Esophagus muscularis mucosa (tissue), 4 donors: ENCODE results near the gene TRIM36. TPM values are rescaled to one million over a fixed set of nuclear protein-coding genes. Genes with fewer than 3 reads are reported as not detected.

Source experiments
- DNase-seq: peaks from one replicate; pipeline ENCODE4 v3.0.0-alpha.2; 2017; ENCODE audit errors: extremely low spot score
- H3K27ac ChIP-seq, 4 donors: fragments of 200-600 bp; sonication (generic); replicated peaks in 1 of 4; 1 replicate in 3 of 4; 2 replicates in 1 of 4; pipeline ENCODE4 v1.5.1; 2016 to 2019; ENCODE audit warnings: mild to moderate bottlenecking in 1 of 4
- H3K27me3 ChIP-seq, 4 donors: fragments of 200-600 bp; sonication (generic); one replicate each; pipeline versions ENCODE4 v1.5.1 to v1.6.0; 2016 to 2019
- H3K36me3 ChIP-seq, 4 donors: fragments of 200-600 bp; sonication (generic); one replicate each; pipeline ENCODE4 v1.5.1; 2016 to 2019
- H3K4me1 ChIP-seq, 4 donors: fragments of 200-600 bp; sonication (generic); one replicate each; pipeline ENCODE4 v1.5.1; 2016 to 2019
- H3K4me3 ChIP-seq, 4 donors: fragments of 200-600 bp; sonication (generic); 1 replicate in 2 of 4; 2 replicates in 2 of 4; pipeline ENCODE4 v1.5.1; 2016 to 2019; ENCODE audit warnings: mild to moderate bottlenecking in 4 of 4, moderate library complexity in 1 of 4
- H3K9me3 ChIP-seq, 4 donors: fragments of 200-600 bp; sonication (generic); 1 replicate in 3 of 4; 2 replicates in 1 of 4; pipeline ENCODE4 v1.5.1; 2016 to 2019
- EP300 ChIP-seq: sonication (generic); formaldehyde crosslinking; IDR thresholded peaks from one replicate; pipeline ENCODE4 v1.6.1; 2017; ENCODE audit warnings: antibody characterized with exemption
- POLR2A ChIP-seq: fragments of 450-650 bp; IDR thresholded peaks from one replicate; pipeline ENCODE4 v1.6.1; 2017; ENCODE audit warnings: antibody characterized with exemption, moderate library complexity, mild to moderate bottlenecking, low read depth
- POLR2AphosphoS5 ChIP-seq, 2 donors: sonication (generic); formaldehyde crosslinking; IDR thresholded peaks; one replicate each; pipeline ENCODE4 v1.6.1; 2017; ENCODE audit warnings: antibody characterized with exemption in 2 of 2
- WGBS: methylation state at CpG from one replicate; pipeline ENCODE4 v1.1.5; 2018; 5-methylcytosine and 5-hydroxymethylcytosine counted together
- intact Hi-C: fragments of 100-400 bp; cut with DNase I; formaldehyde crosslinking; loops from one replicate; pipeline ENCODE4 v1.15.1; 2023
- total RNA-seq, 4 donors: library from RNA; depleted of rRNA; stranded (reverse); fragments of >200 nt; gene quantifications; one replicate each; pipeline versions ENCODE4 v1.1.0 to v1.2.1, GENCODE V29; 2016
- TF ChIP-seq, protein P1 (sequence below), 3 experiments: fragments of 200-600 bp in 2 of 3; fragments of 450-650 bp in 1 of 3; sonication (generic) in 2 of 3; IDR thresholded peaks; one replicate each; pipeline ENCODE4 v1.5.1; 2017 to 2019; ENCODE audit warnings: antibody characterized with exemption in 3 of 3, mild to moderate bottlenecking in 2 of 3, moderate library complexity in 1 of 3

TRIM36 gene
- total RNA-seq, 4 donors from 2014 or later = 1.3 to 5.7 (median 2.8) TPM

DNA sequence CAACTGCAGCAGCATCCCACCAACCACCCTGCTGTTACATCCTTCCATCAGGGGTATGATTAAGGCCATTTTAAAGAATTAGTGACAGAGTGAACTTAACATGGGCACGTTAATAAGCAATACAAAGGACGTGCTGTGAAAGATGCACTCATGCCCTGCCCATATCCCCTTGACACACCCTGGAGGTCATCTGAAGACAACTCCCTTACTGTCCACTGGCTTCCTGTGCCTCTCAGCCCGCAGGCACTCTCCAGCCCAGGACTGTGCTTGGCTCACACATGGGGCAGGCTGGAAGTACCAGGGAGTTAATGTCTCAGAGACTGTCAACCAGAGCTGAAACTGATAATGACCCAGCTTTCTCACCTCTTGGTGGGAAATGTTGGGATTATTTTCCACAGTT is 81.8 kb downstream of the TRIM36 start:
- WGBS = 72% methylated on average over 3 of the region's 3 CpGs
- H3K36me3 ChIP-seq = no peaks in the 10 kb centered on the region
- no peaks in the 10 kb centered on the region for H3K4me1 ChIP-seq
- intact Hi-C loops = no loop called here
- peaks cover 0 to 16% (median 0%) of the 10 kb centered on the region in 4 donors for H3K27me3 ChIP-seq
- no peak for DNase-seq
- H3K27ac ChIP-seq = no peak overlapping the region
- no peaks in the 10 kb centered on the region for H3K9me3 ChIP-seq
- TF ChIP-seq, protein P1, sequence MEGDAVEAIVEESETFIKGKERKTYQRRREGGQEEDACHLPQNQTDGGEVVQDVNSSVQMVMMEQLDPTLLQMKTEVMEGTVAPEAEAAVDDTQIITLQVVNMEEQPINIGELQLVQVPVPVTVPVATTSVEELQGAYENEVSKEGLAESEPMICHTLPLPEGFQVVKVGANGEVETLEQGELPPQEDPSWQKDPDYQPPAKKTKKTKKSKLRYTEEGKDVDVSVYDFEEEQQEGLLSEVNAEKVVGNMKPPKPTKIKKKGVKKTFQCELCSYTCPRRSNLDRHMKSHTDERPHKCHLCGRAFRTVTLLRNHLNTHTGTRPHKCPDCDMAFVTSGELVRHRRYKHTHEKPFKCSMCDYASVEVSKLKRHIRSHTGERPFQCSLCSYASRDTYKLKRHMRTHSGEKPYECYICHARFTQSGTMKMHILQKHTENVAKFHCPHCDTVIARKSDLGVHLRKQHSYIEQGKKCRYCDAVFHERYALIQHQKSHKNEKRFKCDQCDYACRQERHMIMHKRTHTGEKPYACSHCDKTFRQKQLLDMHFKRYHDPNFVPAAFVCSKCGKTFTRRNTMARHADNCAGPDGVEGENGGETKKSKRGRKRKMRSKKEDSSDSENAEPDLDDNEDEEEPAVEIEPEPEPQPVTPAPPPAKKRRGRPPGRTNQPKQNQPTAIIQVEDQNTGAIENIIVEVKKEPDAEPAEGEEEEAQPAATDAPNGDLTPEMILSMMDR (IDR thresholded peaks at IDR 0.05) = no peak
- no peak for TF ChIP-seq POLR2A
- TF ChIP-seq EP300 = no peak
- no peak for TF ChIP-seq POLR2AphosphoS5 (IDR thresholded peaks at IDR 0.05)
- H3K4me3 ChIP-seq = no peak overlapping the region

DNA sequence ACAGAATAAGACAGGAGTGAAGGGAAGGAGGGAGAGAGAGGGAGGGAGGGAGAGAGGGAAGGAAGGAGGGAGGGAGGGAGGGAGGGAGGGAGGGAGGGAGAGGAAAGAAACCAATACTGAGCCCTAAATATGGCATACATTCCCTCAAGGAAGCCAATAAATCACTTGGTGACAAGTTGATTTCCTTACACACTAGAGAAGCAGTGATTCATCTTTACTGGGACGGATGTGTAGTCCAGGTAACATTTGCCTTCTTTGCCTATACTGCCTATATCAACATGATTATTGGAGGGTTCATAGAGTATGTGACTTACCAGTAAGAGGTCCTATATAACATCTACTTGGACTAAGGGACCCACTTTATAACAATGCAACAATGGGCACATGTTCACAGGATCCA is 83.2 kb downstream of the TRIM36 start:
- TF ChIP-seq POLR2A (no peak), POLR2AphosphoS5 (IDR thresholded peaks at IDR 0.05) (no peak), EP300 (no peak)
- TF ChIP-seq, protein P1 (IDR thresholded peaks at IDR 0.05) = no peak
- no peak for DNase-seq
- 54% methylated on average over 1 of the region's 1 CpG for WGBS
- Histone ChIP-seq H3K36me3 (no peaks in the 10 kb centered on the region), H3K9me3 (no peaks in the 10 kb centered on the region), H3K4me1 (no peaks in the 10 kb centered on the region), H3K27ac (no peak overlapping the region), H3K27me3 (peaks cover 0 to 16% (median 0%) of the 10 kb centered on the region in 4 donors), H3K4me3 (no peak overlapping the region)
- intact Hi-C loops = no loop called here

DNA sequence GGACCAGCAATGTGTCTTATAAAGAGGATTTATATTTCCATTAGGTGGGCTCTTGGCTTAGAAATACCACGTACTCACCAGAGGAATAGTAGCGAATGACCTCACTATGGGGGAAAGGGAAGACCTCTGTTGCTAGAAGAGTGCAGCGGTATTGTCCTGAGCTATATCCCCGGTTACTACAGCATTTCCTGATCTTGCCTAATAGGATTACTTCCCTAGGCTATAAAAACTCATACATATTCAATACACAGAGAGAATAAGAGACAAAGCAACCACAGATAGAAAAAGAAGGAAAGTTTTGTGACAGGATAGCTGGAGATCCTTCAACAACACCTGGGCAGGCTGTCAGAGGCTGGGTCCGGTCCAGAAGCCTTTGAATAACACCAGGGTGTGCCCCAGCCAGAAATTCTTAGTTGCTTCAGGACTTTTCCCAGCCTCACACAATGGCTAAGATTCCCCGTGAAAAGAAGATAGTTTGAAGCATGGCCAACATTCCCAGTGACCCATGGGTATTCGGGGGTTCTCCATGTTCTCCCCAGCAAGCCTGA is 85.4 kb downstream of the TRIM36 start:
- 83% methylated on average over 7 of the region's 7 CpGs for WGBS
- TF ChIP-seq EP300 (no peak), POLR2AphosphoS5 (IDR thresholded peaks at IDR 0.05) (no peak), POLR2A (no peak)
- TF ChIP-seq, protein P1 (IDR thresholded peaks at IDR 0.05) = no peak
- Histone ChIP-seq H3K4me1 (no peaks in the 10 kb centered on the region), H3K27me3 (peaks cover 0 to 11% (median 0%) of the 10 kb centered on the region in 4 donors), H3K27ac (no peak overlapping the region), H3K9me3 (no peaks in the 10 kb centered on the region), H3K36me3 (no peaks in the 10 kb centered on the region), H3K4me3 (no peak overlapping the region)
- DNase-seq = no peak
- intact Hi-C loops = no loop called here

GRCh38 chr5:115079924-115080623 is 89.6 kb downstream of the TRIM36 start:
- intact Hi-C loops = no loop called here
- Histone ChIP-seq H3K27ac (no peak overlapping the region), H3K4me1 (no peaks in the 10 kb centered on the region), H3K27me3 (no peaks in the 10 kb centered on the region), H3K4me3 (no peak overlapping the region), H3K36me3 (no peaks in the 10 kb centered on the region), H3K9me3 (no peaks in the 10 kb centered on the region)
- DNase-seq = no peak
- no peak for TF ChIP-seq EP300
- TF ChIP-seq POLR2AphosphoS5 (IDR thresholded peaks at IDR 0.05) = no peak
- TF ChIP-seq, protein P1 (IDR thresholded peaks at IDR 0.05) = no peak
- TF ChIP-seq POLR2A = no peak
- WGBS = 76% methylated on average over 2 of the region's 2 CpGs

Other genes starting within 250 kb of the TRIM36 start
- 10 to 100 TPM in 2 of 4 donors, 1 to 10 TPM in 2; 9.5 to 18.3 (median 10.7) TPM for gene PGGT1B, start 93.0 kb upstream of the TRIM36 start, total RNA-seq
- 10 to 100 TPM in 1 of 4 donors, 1 to 10 TPM in 3; 5.8 to 11.2 (median 8.3) TPM for gene CCDC112, start 126.7 kb upstream of the TRIM36 start, total RNA-seq